ENCODE data around the gene TRIM62.

DNA sequence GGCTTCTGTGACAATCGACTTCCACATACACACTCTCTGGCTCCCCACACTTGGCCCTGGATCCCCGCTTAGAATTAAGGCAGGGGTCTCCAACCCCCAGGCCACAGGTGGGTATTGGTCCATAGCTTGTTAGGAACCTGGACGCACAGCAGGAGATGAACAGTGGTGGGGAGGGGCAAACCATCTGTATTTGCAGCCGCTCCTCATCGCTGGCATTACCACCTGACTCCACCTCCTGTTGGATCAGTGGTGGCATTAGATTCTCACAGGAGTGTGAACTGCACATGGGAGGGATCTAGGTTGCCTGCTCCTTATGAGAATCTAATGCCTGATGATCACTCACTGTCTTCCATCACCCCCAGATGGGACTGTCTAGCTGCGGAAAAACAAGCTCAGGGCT is 16.0 kb downstream of the TRIM62 start:
- TF ChIP-seq, protein P1, sequence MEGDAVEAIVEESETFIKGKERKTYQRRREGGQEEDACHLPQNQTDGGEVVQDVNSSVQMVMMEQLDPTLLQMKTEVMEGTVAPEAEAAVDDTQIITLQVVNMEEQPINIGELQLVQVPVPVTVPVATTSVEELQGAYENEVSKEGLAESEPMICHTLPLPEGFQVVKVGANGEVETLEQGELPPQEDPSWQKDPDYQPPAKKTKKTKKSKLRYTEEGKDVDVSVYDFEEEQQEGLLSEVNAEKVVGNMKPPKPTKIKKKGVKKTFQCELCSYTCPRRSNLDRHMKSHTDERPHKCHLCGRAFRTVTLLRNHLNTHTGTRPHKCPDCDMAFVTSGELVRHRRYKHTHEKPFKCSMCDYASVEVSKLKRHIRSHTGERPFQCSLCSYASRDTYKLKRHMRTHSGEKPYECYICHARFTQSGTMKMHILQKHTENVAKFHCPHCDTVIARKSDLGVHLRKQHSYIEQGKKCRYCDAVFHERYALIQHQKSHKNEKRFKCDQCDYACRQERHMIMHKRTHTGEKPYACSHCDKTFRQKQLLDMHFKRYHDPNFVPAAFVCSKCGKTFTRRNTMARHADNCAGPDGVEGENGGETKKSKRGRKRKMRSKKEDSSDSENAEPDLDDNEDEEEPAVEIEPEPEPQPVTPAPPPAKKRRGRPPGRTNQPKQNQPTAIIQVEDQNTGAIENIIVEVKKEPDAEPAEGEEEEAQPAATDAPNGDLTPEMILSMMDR (conservative IDR thresholded peaks at IDR 0.05; ENCODE audit: low read length), result no peak
- TF ChIP-seq EZH2phosphoT487 (IDR thresholded peaks at IDR 0.05; ENCODE audit: borderline replicate concordance, low read depth, low read length), result no peak
